Right lung (tissue), 5 donors: ENCODE results near the gene SECTM1. TPM values are rescaled to one million over a fixed set of nuclear protein-coding genes. Genes with fewer than 3 reads are reported as not detected.

Experiments used
- DNase-seq, 2 donors: peaks; one replicate each; pipeline ENCODE4 v3.0.0-alpha.2; 2013
- polyA plus RNA-seq, 5 donors: library from polyadenylated mRNA; unstranded; fragments of 120-200 nt; gene quantifications; one replicate each; pipeline versions ENCODE4 v1.2.1 to v1.2.3, GENCODE V29; 2013; ENCODE audit warnings: inconsistent platforms in 1 of 5, low replicate concordance in 1 of 5; ENCODE audit not compliant: insufficient read length in 5 of 5, insufficient read depth in 1 of 5

Gene SECTM1
- polyA plus RNA-seq, 5 donors, result 1.4 to 3.7 (median 1.9) TPM

DNA sequence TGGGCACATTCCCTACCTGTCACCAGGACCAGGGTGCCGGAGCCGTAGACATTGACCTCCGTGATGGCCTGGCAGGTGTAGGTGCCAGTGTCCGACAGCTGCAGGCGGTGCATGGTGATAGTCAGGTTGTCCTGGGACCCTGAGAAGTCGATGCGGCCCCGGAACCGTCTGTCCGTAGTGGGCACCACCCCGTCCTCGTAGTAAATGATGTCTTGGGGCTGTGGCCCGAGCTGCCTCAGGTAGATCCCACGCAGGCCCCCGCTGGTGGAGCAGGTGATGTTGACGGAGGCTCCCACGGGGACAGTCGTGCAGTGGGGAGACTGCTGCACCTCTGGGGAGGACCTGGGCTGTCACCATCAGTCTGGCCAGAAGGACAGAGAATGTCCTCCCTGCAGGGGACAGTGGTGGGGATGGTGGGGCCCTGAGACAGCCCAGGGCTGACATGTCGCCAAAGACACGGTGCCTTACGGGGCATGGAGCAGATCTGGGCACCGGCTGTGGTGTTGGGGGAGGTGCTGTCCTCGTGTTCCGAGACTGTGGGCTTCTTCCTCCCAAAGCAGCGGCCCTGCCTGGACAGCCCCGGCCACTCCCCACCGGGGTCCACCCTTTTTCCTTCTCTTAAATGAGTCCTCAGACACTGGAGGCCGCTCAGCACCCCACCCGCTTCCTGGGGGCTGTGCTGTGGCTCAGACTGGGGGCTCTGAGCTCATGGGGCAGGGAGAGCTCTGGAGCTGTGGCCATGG is 16.7 kb downstream of the SECTM1 start:
- DNase-seq, result no peak

DNA sequence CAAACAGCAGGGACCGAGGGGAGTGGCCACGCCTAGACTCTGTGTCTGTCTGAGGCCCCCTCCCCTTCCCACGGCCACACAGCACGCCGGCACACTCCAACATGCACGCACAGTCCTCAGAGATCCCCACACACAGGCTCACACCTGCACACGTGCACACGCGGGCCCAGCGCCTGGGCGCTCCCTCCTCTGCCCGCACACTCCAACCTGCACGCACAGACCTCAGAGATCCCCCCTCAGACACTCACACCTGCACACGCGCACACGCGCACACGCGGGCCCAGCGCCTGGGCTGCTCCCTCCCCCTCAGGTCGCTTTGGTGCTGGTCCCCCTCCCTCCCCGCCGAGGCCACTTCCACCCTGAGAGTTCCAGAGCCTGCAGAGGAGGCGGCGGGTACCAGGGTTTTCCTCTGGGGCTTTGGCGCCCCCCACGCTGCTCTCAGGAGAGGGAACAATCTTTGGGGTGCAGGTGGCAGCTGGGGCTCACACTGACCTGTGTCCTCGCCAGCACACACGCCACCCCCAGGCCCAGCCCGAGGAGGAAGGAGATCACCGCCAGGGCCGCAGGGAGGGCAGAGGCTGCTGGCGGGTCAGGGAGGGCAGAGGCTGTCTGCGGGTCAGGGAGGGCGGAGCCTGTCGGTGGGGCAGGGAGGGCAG is 17.7 kb downstream of the SECTM1 start:
- no peak for DNase-seq

DNA sequence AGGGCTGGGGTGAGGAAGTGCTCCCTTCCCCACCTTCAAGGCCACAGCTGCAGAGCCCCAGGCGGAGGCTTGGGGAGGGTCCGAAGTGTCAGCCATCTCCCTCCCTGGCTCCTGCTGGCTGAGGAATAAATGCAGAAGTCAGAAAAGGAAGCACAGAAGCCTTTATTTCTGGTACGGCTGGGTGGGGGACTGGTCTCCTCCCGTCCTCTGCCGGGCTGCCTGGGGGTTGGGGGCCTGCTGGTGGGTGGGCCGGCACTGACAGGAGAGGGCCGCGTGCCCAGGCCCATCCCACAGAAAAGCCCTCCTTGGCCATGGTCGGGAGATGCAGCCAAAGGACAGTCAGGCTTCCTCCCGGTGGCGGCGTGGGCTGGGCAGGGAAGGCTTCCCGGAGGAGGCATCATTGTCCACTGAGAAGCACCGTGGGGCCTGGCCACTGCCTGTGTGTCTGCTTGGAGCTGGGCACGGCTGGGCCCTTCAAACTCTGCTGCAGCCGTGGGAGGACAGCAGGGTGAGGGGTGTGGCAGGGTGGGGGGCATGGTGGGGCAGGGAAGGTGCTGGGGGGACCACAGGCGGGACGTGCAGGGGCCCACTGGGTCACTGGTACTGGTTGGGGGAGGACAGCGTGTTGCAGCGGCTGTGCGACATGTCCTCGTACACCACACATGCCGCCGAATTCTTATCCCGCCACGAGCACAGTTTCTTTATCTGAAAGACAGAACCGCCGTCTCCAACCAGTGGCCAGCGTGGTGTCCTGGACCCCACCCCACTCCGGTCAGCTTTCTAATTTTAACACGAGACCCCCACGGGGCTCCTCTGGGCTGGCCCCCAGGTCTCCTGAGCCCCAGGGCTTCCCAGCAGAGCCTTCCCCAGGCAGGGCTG is 18.6 kb downstream of the SECTM1 start:
- DNase-seq, result no peak

DNA sequence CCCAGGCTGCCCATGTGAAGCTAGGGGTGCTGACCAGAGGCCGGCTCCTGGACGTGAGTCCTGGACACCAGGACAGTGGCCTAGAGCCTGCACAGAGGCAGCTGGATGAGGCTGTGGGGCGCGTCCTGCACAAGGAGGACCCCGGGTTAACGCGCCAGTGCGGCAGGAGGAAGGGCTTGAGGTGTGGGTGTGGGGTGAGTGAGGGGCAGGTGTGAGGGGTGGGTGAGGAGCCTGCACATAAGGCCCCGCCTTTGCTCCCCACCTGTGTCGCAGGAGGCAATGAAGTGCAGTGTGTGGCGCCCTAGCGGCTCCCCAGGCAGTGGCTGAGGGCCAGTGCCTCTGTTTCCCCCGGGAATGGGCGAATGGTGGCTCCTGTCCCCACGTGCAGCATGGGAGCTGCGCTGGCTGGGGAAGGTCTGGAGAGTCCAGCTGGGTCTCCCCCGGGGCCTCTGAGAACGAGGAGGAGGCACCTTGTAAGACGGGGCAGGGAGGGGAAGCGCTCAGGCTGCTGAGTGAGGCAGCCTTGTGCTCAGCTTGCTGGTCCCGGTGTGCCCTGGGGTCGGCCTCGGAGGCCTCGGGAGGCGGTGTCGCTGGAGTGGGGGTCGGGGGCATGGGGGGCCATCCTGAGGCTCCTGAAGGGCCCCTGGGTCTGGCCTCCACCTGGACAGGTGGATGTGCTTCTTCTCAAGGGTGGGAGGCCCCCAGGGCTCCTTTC is 19.4 kb downstream of the SECTM1 start:
- no peak for DNase-seq

DNA sequence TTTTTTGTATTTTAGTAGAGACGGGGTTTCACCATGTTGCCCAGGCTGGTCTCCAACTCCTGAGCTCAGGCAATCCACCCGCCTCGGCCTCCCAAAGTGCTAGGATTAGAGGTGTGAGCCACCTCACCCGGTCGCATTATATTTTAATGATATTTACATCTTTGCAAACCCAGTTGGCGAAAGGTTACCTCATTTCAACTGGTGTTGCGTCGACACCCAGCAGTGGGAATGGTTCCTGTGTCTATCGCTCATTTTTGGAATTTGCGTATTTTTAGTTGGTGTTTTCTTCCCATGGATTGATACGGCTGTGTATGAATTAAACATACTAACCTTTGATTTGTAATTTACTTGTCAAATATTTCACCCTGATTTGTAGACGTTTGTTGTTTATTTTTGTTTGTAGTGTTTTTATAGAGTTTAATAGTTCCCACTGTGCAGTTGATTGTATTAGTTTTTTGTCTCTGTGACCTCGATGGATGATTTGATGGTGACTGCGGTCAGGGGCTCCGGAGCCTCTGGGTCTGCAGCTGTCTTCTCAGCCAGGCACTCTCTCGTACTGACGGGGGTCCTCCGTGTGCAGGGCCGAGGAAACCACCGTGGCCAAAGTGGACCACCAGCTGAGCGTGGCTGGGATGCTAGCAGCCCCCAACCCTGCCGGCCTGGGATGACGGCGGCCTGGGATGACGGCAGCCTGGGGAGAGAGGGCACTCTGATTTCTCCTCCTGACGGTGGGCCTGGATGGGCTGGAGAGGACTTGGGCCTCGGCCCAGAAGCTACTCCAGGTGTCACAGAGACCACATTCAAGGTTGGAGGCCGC is 20.2 kb downstream of the SECTM1 start:
- no peak for DNase-seq

DNA sequence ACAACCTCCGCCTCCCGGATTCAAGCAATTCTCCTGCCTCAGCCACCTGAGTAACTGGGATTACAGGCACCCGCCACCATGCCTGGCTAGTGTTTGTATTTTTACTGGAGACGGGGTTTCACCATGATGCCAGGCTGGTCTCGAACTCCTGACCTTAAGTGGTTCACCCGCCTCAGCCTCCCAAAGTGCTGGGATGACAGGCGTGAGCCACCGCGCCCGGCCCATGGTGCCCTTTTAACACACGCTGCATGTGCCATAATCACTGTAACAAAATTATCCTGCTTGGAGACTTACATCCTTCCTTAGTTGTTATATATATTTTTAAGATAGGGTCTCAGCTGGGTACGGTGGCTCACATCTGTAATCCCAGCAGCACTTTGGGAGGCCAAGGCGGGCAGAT is 21.6 kb downstream of the SECTM1 start:
- no peak for DNase-seq

DNA sequence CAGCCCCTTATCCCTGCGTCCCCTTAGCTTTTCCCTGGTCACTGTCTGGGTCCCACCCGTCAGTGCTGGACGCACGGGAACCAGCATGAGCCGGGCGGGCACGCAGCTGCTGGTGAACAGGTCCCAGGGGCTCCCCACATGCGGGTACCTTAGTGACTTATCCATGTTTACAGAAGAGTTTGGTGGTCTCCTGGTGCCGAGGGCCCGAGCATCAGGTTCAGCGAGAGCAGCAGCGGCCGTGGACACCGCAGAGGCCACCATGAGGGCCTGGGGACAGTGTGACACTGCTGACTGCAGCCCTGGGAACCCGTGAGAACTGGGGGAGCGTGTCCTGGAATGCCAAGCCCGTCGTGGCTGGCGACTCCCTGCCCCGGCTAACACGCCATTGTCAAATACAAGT is 22.7 kb downstream of the SECTM1 start:
- no peak for DNase-seq

DNA sequence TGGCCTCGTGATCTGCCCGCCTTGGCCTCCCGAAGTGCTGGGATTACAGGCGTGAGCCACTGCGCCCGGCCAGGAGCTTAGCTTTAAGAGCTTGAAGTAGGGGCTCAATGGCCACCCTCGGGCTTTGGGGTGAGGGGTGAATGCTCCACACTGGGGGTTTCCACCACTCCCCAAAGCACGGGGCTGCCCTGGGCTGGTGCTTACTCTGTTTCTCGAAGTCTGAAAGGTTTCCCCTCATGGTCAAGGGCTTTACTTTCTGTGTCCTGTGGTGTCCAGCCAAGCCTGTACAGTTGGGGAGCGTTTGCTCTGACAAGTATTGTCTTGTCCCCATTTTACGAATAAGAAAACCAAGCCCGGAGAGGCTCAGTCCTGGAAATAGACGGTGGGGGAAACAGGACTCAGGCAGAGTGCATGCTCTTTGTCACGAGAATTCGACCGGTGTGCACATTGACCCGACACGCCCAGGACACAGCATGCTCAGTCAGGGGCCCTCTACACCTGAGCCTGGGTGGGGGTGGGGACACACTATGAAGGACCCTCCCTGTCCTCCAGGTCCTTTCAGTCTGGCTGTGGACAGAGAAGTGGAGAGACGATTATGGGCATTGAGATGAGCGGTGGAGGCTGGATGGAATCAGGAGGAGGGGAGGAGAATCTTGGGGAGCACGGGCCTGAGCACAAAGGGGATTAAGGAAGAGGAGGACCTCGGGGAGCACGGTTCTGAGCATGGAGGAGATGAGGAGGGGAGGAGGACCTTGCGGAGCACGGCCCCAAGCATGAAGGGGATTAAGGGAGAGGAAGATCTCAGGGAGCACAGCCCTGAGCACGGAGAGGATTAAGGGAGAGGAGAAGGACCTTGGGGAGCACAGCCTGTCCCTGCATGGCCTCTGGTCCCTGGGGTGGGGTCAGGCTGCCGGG is 23.7 kb downstream of the SECTM1 start:
- no peak for DNase-seq

DNA sequence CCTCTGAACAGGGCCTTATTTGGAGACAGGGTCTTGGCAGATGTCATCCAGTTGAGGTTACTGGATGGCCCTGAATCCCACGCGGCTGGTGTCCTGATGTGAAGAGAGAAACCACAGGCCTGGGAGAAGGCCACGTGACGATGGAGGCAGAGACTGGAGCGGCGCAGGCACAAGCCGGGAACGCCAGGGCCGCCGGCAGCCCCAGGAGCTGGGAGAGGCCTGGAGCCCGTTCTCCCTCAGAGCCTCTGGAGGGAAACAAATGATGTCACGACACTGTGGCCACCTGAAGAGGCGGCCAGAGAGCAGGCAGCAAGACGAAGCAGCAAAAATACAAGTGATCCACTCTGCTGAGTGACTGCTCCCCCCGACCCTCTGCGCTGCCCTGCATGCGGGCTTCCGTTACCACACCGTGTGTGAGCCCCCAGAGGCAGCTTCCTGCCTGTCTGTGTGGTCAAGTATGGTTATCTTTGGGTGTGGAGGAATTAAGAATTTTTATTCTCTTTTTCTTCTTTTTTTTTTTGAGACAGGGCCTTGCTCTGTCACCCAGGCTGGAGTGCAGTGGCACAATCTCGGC is 27.8 kb downstream of the SECTM1 start:
- DNase-seq, result no peak

DNA sequence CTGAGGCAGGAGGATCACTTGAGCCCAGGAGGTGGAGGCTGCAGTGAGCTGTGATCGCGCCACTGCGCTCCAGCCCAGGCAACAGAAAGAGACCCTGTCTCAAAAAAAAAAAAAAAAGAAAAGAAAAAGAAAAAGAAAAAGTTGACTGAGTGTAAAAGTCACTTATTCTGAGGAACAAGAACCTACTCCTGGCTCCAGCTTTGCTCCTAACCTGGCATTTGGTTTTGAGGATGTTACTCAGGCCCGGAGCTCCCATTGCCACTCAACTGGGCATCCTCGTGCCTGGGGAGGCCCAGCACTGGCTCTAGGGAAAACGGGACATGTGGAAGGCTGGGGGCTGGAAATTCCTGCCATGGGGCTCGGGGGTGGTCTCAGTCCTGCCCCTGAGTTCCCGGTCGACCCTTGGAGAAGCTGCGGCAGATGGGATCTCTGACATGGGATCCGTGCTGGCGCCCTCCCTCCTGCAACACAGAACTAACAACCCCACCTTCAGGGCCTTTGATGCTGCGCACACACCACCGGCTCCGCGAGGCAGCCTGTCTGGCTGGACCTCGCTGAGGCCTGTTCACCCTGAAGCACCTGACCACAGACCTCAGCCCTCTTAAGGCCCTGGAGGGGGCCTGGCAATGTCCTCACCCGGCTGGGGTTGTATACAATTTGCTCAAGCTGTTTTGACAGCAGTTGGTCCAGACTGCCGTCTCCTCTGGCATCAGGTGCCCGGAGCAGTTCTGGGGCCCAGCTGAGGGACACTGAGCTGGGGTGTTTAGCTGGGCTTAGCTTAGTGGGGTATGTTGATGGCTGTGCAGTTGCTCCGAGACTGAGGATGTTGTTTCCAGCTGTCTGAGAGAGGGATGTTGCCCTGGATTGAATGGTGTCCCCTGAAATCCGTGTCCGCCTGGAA is 28.5 kb downstream of the SECTM1 start:
- DNase-seq, result no peak

DNA sequence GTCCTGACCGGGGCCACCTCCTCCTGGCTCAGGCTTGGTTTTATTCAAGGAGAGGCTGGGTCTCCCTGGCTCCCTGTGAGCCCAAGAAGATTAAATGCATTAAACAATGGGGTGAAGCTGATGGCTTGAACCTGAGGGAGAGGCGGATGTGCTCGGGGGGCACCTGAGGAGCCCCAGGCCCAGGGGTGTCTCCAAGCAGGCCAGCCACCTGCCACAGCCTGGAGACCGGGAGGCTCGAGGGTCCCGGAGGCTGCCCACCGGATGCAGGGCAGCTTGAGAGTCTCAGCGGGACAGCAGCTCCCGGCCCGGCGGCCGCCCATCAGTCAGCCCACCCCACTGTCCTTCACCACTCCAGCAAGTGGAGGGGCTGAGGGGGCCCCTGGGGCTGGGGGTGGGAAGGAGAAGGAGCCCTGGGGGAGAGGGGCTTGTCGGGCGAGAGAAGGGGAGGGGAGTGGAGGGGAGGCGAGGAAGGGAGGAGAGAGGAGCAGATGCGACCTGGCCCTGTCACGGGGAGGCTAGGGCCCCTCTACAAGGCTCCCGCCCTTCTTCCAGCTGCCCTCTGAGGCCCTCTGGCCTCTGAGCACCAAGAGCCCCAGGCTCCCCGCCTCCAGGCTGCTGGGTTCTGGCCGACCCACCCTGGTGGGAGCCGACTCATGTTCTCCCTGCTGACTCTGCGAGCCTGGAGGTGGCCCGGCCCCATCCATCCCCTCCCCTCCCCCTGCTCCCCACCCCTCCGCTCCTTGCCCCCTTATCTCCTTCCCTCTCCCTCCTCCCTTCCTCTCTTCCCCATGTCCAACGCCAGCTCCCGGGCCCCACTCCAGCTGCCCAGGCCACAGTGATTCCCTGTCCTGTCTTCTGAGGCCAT is 29.4 kb downstream of the SECTM1 start:
- no peak for DNase-seq

DNA sequence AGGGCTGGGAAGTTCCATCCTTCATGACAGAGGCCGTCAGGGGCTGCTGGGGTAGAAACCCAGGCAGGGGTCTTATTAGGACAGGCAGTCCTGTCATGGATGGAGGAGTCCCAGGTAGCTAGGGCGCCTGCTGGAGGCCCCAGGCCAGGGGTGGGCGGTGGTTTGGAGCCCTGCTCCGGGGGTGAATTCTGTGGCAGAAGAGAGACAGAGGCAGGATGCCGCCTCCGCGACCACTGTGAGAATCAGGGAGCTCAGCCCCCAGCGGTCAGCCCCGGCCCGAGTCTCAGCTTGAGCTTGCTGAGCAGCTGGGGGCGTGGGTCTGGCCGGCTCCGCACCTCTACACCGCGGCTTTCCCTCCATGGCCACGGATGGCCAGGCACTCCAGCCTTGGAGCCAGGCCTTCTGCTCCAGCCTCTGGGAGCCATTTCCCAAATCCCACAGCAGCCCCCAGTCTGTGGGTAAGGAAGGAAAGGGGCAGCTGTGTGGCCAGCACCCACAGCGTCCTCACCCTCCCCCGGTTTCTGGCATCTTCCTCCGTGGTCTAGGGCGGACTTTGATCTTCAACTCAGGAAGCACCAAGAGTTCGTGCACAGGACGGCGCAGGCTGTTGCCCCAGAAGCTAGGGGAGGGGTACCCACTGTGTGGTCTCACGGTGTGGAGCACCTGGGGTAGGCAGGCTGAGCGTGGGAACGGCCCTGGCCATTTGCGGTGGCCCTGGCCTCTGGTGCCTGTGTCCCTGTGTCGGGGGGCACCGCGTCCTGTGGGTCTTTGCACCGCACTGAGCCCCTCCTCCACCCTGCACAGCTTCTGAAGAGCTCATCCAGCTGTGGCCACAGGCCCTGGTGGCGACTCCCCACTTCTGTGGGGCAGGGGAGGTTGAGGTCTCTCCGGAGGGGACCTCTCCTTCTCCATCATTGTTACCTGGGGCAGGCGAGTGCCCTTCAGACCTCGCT is 30.3 kb downstream of the SECTM1 start:
- DNase-seq, result no peak

DNA sequence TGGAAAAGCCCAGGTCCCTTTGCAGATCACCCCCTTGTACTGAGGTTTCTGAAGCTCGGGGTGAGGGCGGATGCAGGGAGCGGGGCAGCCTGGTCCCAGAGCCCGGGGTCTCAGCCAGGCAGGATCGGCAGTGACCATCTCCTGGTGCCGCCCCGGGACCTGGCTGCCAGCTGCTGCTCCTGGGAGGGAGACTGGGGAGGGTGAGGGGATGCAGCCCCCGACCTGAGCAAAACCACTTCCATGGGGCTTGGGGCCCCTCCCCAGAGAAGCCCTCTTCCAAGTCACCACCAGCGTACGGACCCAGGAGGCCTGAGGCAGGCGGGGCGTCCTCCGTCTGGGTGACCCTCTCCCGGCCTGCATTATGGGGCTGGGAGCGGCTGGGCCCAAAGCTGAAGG is 31.0 kb downstream of the SECTM1 start:
- DNase-seq, result no peak

DNA sequence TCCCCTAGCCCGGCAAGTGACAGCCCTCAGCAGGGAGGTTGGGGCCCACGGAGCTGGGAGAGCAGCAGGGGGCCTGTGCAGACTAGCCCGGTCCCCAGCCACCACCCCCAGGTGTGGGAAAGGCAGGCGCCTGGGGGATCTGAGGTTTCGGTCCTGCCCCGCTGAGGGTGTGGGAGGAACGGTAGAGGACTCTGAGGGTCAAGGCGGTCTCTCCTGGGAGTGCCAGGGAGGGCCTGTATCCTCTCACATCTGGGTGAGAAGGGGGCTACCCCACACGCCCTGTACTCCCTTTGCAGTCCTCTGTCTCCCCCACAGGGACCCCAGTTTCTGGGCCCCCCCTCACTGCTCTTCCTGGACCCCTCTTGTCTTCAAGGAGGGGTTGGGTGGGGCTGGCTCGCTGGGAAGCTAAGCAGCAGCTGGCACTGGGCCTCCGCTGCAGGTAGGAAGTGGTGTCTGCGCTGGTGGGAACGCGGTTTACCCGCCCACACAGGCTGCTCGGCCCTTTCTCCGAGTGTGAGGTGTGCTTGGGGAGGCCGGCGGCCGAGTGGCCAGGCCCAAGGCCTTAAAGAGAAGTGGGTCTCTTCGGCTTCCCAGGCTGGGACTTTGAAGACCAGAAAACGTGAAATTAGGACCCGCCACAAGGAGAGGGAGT is 31.5 kb downstream of the SECTM1 start:
- no peak for DNase-seq

DNA sequence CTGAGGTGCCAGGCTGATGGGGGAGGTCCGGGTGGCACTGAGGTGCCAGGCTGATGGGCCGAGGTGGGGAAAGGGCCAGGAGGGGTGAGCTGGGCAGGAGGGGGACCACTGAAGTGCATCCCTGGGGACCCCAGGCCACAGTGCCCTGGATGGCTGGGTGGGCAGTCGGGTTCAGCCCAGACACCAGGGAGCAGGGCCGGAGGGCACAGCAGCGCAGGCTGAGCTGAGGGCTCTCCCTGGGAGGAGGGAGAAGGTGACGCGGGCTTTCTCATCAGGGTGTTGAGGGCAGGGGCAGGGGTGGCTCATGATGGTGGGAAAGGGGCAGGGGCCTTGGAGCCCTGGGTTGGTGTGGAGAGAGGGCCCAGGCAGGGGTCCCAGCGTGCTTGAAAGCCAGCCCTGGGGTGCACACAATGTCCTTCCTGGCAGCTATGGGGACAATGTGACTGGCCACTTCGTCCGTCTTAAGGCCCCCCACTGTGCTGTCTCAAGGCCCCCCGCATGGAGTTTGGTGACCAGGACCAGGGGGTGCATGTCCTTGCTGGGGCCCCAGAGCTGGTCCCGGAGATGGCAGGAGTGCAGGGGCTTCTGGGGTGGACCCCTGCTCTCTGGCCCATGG is 32.2 kb downstream of the SECTM1 start:
- DNase-seq, result no peak
